Measurements from ENCODE around the gene ATRIP.

GRCh38 chr3:48505146-48505545, 58.6 kb downstream of the ATRIP start:
- TF ChIP-seq CTCF (IDR thresholded peaks at IDR 0.05) = no peak
- no peak for TF ChIP-seq POLR2A (IDR thresholded peaks at IDR 0.05)
- TF ChIP-seq EP300 (IDR thresholded peaks at IDR 0.05) = no peak
- TF ChIP-seq POLR2AphosphoS5 (IDR thresholded peaks at IDR 0.05) = no peak

All from upper lobe of left lung (tissue), 4 donors.